Heart right ventricle (tissue), 16 donors: ENCODE results near the gene HOXB2. TPM values are rescaled to one million over a fixed set of nuclear protein-coding genes. Genes with fewer than 3 reads are reported as not detected.
A peak's percentile ranks its signal among the peaks of the same experiment; 100 is the strongest.

Experiments
- ATAC-seq, 8 donors: fragments of 200-7000 bp; cut with Tn5 transposase; one replicate each; pipeline ENCODE4 v1.9.1; 2020; ENCODE audit warnings: mild to moderate bottlenecking in 8 of 8, moderate library complexity in 8 of 8, moderate number of reproducible peaks in 1 of 8
- DNase-seq, 2 donors: peaks; one replicate each; pipeline ENCODE4 v3.0.0-alpha.2; 2020
- H3K27ac ChIP-seq, 10 donors: fragments of 200-600 bp; sonication (generic) in 2 of 10; one replicate each; pipeline versions ENCODE4 v1.5.0 to v1.8.0; 2020 to 2022; ENCODE audit warnings: mild to moderate bottlenecking in 3 of 10
- H3K27me3 ChIP-seq, 7 donors: fragments of 200-600 bp; one replicate each; pipeline ENCODE4 v1.8.0; 2021 to 2022; ENCODE audit warnings: mild to moderate bottlenecking in 2 of 7
- H3K36me3 ChIP-seq, 9 donors: fragments of 200-600 bp; sonication (generic) in 1 of 9; one replicate each; pipeline versions ENCODE4 v1.5.0 to v1.8.0; 2020 to 2022; ENCODE audit warnings: mild to moderate bottlenecking in 2 of 9
- H3K4me1 ChIP-seq, 9 donors: fragments of 200-600 bp; sonication (generic) in 1 of 9; one replicate each; pipeline versions ENCODE4 v1.5.0 to v1.8.0; 2020 to 2022; ENCODE audit warnings: mild to moderate bottlenecking in 4 of 9
- H3K4me3 ChIP-seq, 10 donors: fragments of 200-600 bp; sonication (generic) in 2 of 10; one replicate each; pipeline versions ENCODE4 v1.5.0 to v1.8.0; 2020 to 2022; ENCODE audit warnings: mild to moderate bottlenecking in 7 of 10, moderate library complexity in 2 of 10
- H3K9me3 ChIP-seq, 11 donors: fragments of 200-600 bp in 10 of 11; sonication (generic) in 2 of 11; one replicate each; pipeline versions ENCODE4 v1.5.0 to v1.8.0; 2013 to 2022; ENCODE audit warnings: mild to moderate bottlenecking in 2 of 11, control low read depth in 1 of 11, moderate library complexity in 1 of 11
- WGBS, 2 donors: extraction: QIAGEN DNeasy Blood & Tissue Kit; methylation state at CpG; one replicate each; pipeline ENCODE4 v1.1.7; 2013; ENCODE audit warnings: inconsistent platforms in 1 of 2; 5-methylcytosine and 5-hydroxymethylcytosine counted together
- intact Hi-C, 10 donors: fragments of 100-400 bp; cut with DNase I; formaldehyde crosslinking; loops; one replicate each; pipeline versions ENCODE4 v1.11.1 to v1.14.2; 2022
- polyA plus RNA-seq, 2 donors: library from polyadenylated mRNA; stranded (reverse); fragments of 200-250 nt; gene quantifications; one replicate each; pipeline ENCODE4 v1.2.3, GENCODE V29; 2013
- total RNA-seq, 10 donors: library from RNA; stranded (reverse); fragmentation: NEBNext Ultra II Directional in 3 of 10; extraction: Animal tissue kit (Norgen Biotek cat#: 25700) in 3 of 10; gene quantifications; one replicate each; pipeline versions ENCODE4 v1.2.1 to v1.2.4, GENCODE V29; 2021 to 2023
- TF ChIP-seq, protein P1 (sequence below), 9 donors: fragments of 200-600 bp; sonication (generic) in 2 of 9; IDR thresholded peaks; one replicate each; pipeline versions ENCODE4 v1.5.0 to v1.8.0; 2021 to 2022; ENCODE audit warnings: antibody characterized with exemption in 9 of 9, mild to moderate bottlenecking in 5 of 9, moderate library complexity in 1 of 9
- donor health status: Arrhythmogenic right ventricular cardiomyopathy.
- donor health status: ischemic (EF 13 %, LVEDD 7.1; RV severe dilation, severe dysfunction).
- donor health status: healthy with polysubstance abuse.
- donor health status: DM: no; HTN: yes; CAD: no.
- donor health status: DM: no; HTN: no; CAD: no.
- donor health status: ischemic (EF 25% LVEDD 6.9; RV normal size, moderate dysfunction).
- donor health status: ischemic (EF 25% LVEDD 5.7; RV mildly dilated, moderate dysfunction).
- donor health status: healthy.
- donor health status: DM: yes; HTN: yes; CAD: no.
- donor health status: Ischemic cardiomyopathy.
- donor health status: ischemic (EF 35%, LVEDD 5.7; RV mildly dilated, moderate dysfunction).
- donor health status: nonischemic (EF 11% LVEDD 7.7; RV severe dilation, severe dysfunction).
- donor health status: DM: yes; HTN: yes; CAD: no.
- donor health status: PGD.
- donor health status: ischemic (EF 29% LVEDD 5.4; RV normal size, mild dysfunction).
- donor health status: nonischemic (EF 23%, LVEDD 6.1; RV moderate dilation, normal function).

HOXB2 gene
- total and polyA plus RNA-seq, 12 donors, result 0.47 to 7.9 (median 2.2) TPM

DNA sequence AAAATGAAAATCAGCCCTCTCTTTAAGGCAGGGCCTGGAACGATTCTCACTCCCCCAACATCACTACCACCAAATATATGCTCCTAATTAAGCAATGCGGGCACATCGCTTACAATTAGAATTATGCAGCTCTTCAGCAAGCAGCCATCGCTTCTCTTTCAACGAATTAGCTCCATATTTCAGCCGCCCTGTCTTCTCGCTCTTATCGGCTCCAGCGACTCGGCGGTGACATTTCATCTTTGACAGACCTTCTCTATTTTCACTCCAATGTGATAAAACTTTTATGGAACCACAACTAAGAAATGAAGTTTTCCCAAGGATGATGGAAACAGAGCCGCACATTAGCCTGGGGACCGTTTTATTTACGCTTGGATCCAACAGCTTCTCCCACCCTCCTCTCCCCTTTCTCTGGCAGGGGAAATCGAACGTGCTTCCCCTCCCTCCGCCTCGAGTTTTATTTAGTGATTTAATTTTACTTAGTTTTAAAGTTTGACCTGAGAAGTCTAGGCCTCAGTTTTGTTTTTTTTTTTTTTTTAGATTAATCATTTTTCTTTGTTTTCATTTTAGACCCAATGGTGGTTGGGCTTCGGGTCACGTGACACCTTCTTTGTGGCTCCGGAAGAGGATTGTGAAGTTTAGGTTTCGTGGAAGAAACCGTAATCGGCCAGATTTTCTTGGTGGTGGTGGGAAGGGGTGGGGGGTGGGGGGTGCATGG lies 3.1 kb upstream of the HOXB2 start:
- H3K9me3 ChIP-seq, result no peaks in the 10 kb centered on the region
- TF ChIP-seq, protein P1, sequence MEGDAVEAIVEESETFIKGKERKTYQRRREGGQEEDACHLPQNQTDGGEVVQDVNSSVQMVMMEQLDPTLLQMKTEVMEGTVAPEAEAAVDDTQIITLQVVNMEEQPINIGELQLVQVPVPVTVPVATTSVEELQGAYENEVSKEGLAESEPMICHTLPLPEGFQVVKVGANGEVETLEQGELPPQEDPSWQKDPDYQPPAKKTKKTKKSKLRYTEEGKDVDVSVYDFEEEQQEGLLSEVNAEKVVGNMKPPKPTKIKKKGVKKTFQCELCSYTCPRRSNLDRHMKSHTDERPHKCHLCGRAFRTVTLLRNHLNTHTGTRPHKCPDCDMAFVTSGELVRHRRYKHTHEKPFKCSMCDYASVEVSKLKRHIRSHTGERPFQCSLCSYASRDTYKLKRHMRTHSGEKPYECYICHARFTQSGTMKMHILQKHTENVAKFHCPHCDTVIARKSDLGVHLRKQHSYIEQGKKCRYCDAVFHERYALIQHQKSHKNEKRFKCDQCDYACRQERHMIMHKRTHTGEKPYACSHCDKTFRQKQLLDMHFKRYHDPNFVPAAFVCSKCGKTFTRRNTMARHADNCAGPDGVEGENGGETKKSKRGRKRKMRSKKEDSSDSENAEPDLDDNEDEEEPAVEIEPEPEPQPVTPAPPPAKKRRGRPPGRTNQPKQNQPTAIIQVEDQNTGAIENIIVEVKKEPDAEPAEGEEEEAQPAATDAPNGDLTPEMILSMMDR (IDR thresholded peaks at IDR 0.05), result no peak
- H3K36me3 ChIP-seq, result peaks cover 0 to 4% (median 0%) of the 10 kb centered on the region in 9 donors
- intact Hi-C loops, result loop anchor here in 1 of 10 donors (2.0 kb wide), 1 partner anchor 21 kb away; no protein-coding TSS in a partner anchor
- ATAC-seq (no peak), DNase-seq (no peak)
- WGBS, 2 donors, result 25 to 26% methylated on average over 24 of the region's 24 CpGs
- H3K4me3 ChIP-seq, result peak overlapping the region in 7 of 10 donors; percentile 4 to 36 (median 18)
- H3K4me1 ChIP-seq, result peaks cover 0 to 31% (median 16%) of the 10 kb centered on the region in 9 donors
- H3K27ac ChIP-seq, result peak overlapping the region in 9 of 10 donors; percentile 22 to 92 (median 63)
- H3K27me3 ChIP-seq, result peaks cover 0 to 100% (median 97%) of the 10 kb centered on the region in 7 donors

- peaks cover 0 to 4% (median 0%) of the 10 kb centered on the region in 9 donors for H3K36me3 ChIP-seq
- H3K4me1 ChIP-seq, result peaks cover 0 to 31% (median 16%) of the 10 kb centered on the region in 9 donors
- intact Hi-C loops, result no loop called here
- ATAC-seq (no peak), DNase-seq (no peak)
- peaks cover 2 to 100% (median 98%) of the 10 kb centered on the region in 7 donors for H3K27me3 ChIP-seq
- 26% methylated on average over 10 of the region's 10 CpGs for WGBS, 2 donors
- H3K27ac ChIP-seq, result peak overlapping the region in 9 of 10 donors; percentile 35 to 92 (median 64)
- TF ChIP-seq, protein P1 (IDR thresholded peaks at IDR 0.05), result no peak
- H3K9me3 ChIP-seq, result no peaks in the 10 kb centered on the region
- H3K4me3 ChIP-seq, result peak overlapping the region in 8 of 10 donors; percentile 4 to 36 (median 19)
These were observed 2.3 kb upstream of the HOXB2 start for GRCh38 chr17:48546924-48547807.

- Histone ChIP-seq H3K36me3 (peaks cover 0 to 2% (median 0%) of the 10 kb centered on the region in 9 donors), H3K9me3 (no peaks in the 10 kb centered on the region), H3K4me1 (peaks cover 0 to 38% (median 17%) of the 10 kb centered on the region in 9 donors), H3K27ac (peak overlapping the region in 8 of 10 donors; percentile 44 to 92 (median 67)), H3K4me3 (peak overlapping the region in 6 of 10 donors; percentile 6 to 36 (median 22)), H3K27me3 (peaks cover 9 to 100% (median 98%) of the 10 kb centered on the region in 7 donors)
- ATAC-seq, result no peak
- TF ChIP-seq, protein P1 (IDR thresholded peaks at IDR 0.05), result no peak
- intact Hi-C loops, result no loop called here
- no peak for DNase-seq
- 32 to 35% methylated on average over 10 of the region's 10 CpGs for WGBS, 2 donors
These were observed 1.4 kb upstream of the HOXB2 start for GRCh38 chr17:48546137-48546923.
